A673 (cell line): Measurements from ENCODE around the gene AFG1L. TPM values are rescaled to one million over a fixed set of nuclear protein-coding genes. Genes with fewer than 3 reads are reported as not detected.
A peak's percentile ranks its signal among the peaks of the same experiment; 100 is the strongest.
"Not testable (repeated sequence)": the region's sequence is repeated elsewhere in the genome, so short reads cannot be mapped to it uniquely, and the experiment has no call there.

Experiments
- BruUV-seq: library from RNA; stranded (reverse); fragments of 400-500 nt; replicated peaks from 2 replicates; lab custom pipeline; 2021; lab: Mats Ljungman, UMichigan
- CTCF ChIA-PET: fragments of 300-600 bp; sonication (Branson Sonifier 250); formaldehyde crosslinking; loops from one replicate; lab custom pipeline; 2022; ENCODE audit warnings: antibody characterized with exemption; lab: Charles Lee
- POLR2A ChIA-PET: fragments of 300-600 bp; sonication (Branson Sonifier 250); formaldehyde crosslinking; loops from one replicate; lab custom pipeline; 2022; ENCODE audit warnings: antibody characterized with exemption; ENCODE audit not compliant: low non-redundant PET; lab: Charles Lee
- DNase-seq: peaks from one replicate; pipeline ENCODE4 v3.0.0-alpha.2; 2015; ENCODE audit warnings: low spot score
- H3K27ac ChIP-seq: fragments of 200-600 bp; sonication (generic); 2 replicates; pipeline ENCODE4 v1.5.1; 2016; ENCODE audit warnings: mixed run types, low read depth, mild to moderate bottlenecking, mixed read lengths, antibody characterized with exemption, low read length; ENCODE audit not compliant: poor library complexity, severe bottlenecking
- H3K27me3 ChIP-seq: fragments of 200-600 bp; sonication (generic); replicated peaks from 2 replicates; pipeline ENCODE4 v1.6.1; 2017; ENCODE audit warnings: mixed run types, low read depth, mild to moderate bottlenecking, mixed read lengths, antibody characterized with exemption, low read length; ENCODE audit not compliant: insufficient read depth, poor library complexity
- H3K36me3 ChIP-seq: fragments of 200-600 bp; sonication (generic); 2 replicates; pipeline ENCODE4 v1.6.1; 2016; ENCODE audit warnings: mixed run types, mild to moderate bottlenecking, mixed read lengths, antibody characterized with exemption, low read length; ENCODE audit not compliant: insufficient read depth, poor library complexity, severe bottlenecking
- H3K4me1 ChIP-seq: fragments of 200-600 bp; sonication (generic); 2 replicates; pipeline ENCODE4 v1.6.1; 2017; ENCODE audit warnings: mixed run types, mild to moderate bottlenecking, mixed read lengths, antibody characterized with exemption, low read length; ENCODE audit not compliant: insufficient read depth, poor library complexity, severe bottlenecking
- H3K4me3 ChIP-seq: fragments of 200-600 bp; sonication (generic); 2 replicates; pipeline ENCODE4 v1.5.1; 2016; ENCODE audit warnings: low read depth, mixed run types, mild to moderate bottlenecking, mixed read lengths, low read length; ENCODE audit not compliant: poor library complexity, severe bottlenecking
- H3K9me3 ChIP-seq: fragments of 200-600 bp; sonication (generic); 2 replicates; pipeline ENCODE4 v1.6.1; 2016; ENCODE audit warnings: mixed run types, low read depth, mild to moderate bottlenecking, mixed read lengths, antibody characterized with exemption, low read length; ENCODE audit not compliant: poor library complexity, severe bottlenecking
- CTCF ChIP-seq: fragments of 300-800, 200-600 bp; sonication (generic); conservative IDR thresholded peaks from 2 replicates; pipeline ENCODE4 v1.5.1; 2017; ENCODE audit warnings: low read depth, mild to moderate bottlenecking, antibody characterized with exemption, low read length, moderate library complexity, mixed read lengths
- EZH2 ChIP-seq: fragments of 200-600 bp; sonication (generic); IDR thresholded peaks from 2 replicates; pipeline ENCODE4 v1.6.1; 2017; ENCODE audit warnings: borderline replicate concordance, low read depth, mild to moderate bottlenecking, mixed read lengths, antibody characterized with exemption, low read length; ENCODE audit not compliant: poor library complexity, severe bottlenecking
- intact Hi-C: fragments of 100-400 bp; cut with micrococcal nuclease; formaldehyde crosslinking; loops from one replicate; pipeline ENCODE4 v1.10.0; 2022; ENCODE audit not compliant: unreplicated experiment
- total RNA-seq: library from RNA; stranded (reverse); gene quantifications from 2 replicates; pipeline ENCODE4 v1.2.3, GENCODE V29; 2021

AFG1L gene
- total RNA-seq, 1 experiment from 2014 or later = 7.5 TPM

- no peaks in the 10 kb centered on the region for H3K36me3 ChIP-seq
- intact Hi-C loops = loop anchor here (5.0 kb wide), 1 partner anchor 144 kb away; no protein-coding TSS in a partner anchor
- DNase-seq = peak; percentile 97
- ChIA-PET CTCF (no interaction called here), POLR2A (no interaction called here)
- H3K27ac ChIP-seq = peak within 1 kb of the TSS; percentile 93
- TF ChIP-seq CTCF = peak; percentile 25; the same call in 1 of the 2 replicates
- no peak for TF ChIP-seq EZH2
- BruUV-seq = no TSS peak
- H3K27me3 ChIP-seq = no peaks in the 10 kb centered on the region
- H3K4me3 ChIP-seq = peak within 1 kb of the TSS; percentile 98
- peaks cover 8% of the 10 kb centered on the region for H3K4me1 ChIP-seq
- H3K9me3 ChIP-seq = no peaks in the 10 kb centered on the region
Measured at GRCh38 chr6:108260809-108261569, 33.9 kb upstream of the AFG1L start, which contains the start of gene SNX3. SNX3 (minus strand) TSS chr6:108261040; CDS start chr6:108260921, 119 bp downstream.

- H3K9me3 ChIP-seq = no peaks in the 10 kb centered on the region
- BruUV-seq = no TSS peak
- H3K36me3 ChIP-seq = no peaks in the 10 kb centered on the region
- TF ChIP-seq CTCF = no peak
- TF ChIP-seq EZH2 = no peak
- no peak for DNase-seq
- H3K4me1 ChIP-seq = peaks cover 8% of the 10 kb centered on the region
- intact Hi-C loops = loop anchor here (5.0 kb wide), 1 partner anchor 146 kb away; no protein-coding TSS in a partner anchor
- ChIA-PET POLR2A (no interaction called here), CTCF (no interaction called here)
- H3K27ac ChIP-seq = no peak overlapping the region
- no peak overlapping the region for H3K4me3 ChIP-seq
- H3K27me3 ChIP-seq = no peaks in the 10 kb centered on the region
Measured at GRCh38 chr6:108263371-108263770, 31.5 kb upstream of the AFG1L start.

GRCh38 chr6:108268845-108269244 is 26.0 kb upstream of the AFG1L start:
- no peaks in the 10 kb centered on the region for H3K27me3 ChIP-seq
- no peaks in the 10 kb centered on the region for H3K36me3 ChIP-seq
- intact Hi-C loops = no loop called here
- no peaks in the 10 kb centered on the region for H3K4me1 ChIP-seq
- no peak overlapping the region for H3K4me3 ChIP-seq
- TF ChIP-seq CTCF (no peak), EZH2 (no peak)
- BruUV-seq = no TSS peak
- CTCF ChIA-PET = no interaction called here
- no peaks in the 10 kb centered on the region for H3K9me3 ChIP-seq
- no peak overlapping the region for H3K27ac ChIP-seq
- DNase-seq = no peak
- POLR2A ChIA-PET = no interaction called here

- H3K4me3 ChIP-seq, H3K9me3 ChIP-seq, CTCF ChIA-PET, BruUV-seq, DNase-seq, H3K27ac ChIP-seq, H3K27me3 ChIP-seq, H3K4me1 ChIP-seq, H3K36me3 ChIP-seq, intact Hi-C loops, POLR2A ChIA-PET: not testable (repeated sequence)
Measured at GRCh38 chr6:108269955-108270354, 24.9 kb upstream of the AFG1L start.
